ENCODE data around the gene CCDC122.

Gene CCDC122

GRCh38 chr13:43802511-43802910 lies 77.0 kb downstream of the CCDC122 start:
- DNase-seq (ENCODE audit: low read depth) = no peak

GRCh38 chr13:43800828-43801227 lies 78.7 kb downstream of the CCDC122 start:
- DNase-seq (ENCODE audit: low read depth) = no peak

GRCh38 chr13:43799191-43799590 lies 80.3 kb downstream of the CCDC122 start:
- no peak for DNase-seq (ENCODE audit: low read depth)

- no peak for DNase-seq (ENCODE audit: low read depth)
These were observed 81.7 kb downstream of the CCDC122 start for GRCh38 chr13:43797869-43798268.

- no peak for DNase-seq (ENCODE audit: low read depth)
These were observed 82.4 kb downstream of the CCDC122 start for GRCh38 chr13:43797159-43797558.

GRCh38 chr13:43794416-43794815 lies 85.1 kb downstream of the CCDC122 start:
- no peak for DNase-seq (ENCODE audit: low read depth)

- DNase-seq (ENCODE audit: low read depth) = no peak
These were observed 87.3 kb downstream of the CCDC122 start for GRCh38 chr13:43792076-43792881.

- DNase-seq (ENCODE audit: low read depth) = no peak
These were observed 91.5 kb downstream of the CCDC122 start for GRCh38 chr13:43787997-43788396.

- DNase-seq (ENCODE audit: low read depth) = no peak
These were observed 92.0 kb downstream of the CCDC122 start for GRCh38 chr13:43787518-43787891.

- no peak for DNase-seq (ENCODE audit: low read depth)
These were observed 92.6 kb downstream of the CCDC122 start, which contains the start of gene ENOX1 for GRCh38 chr13:43786766-43787517. TSS of gene ENOX1 (minus strand) at chr13:43786972.

GRCh38 chr13:43786472-43786765 lies 93.1 kb downstream of the CCDC122 start:
- no peak for DNase-seq (ENCODE audit: low read depth)
